ENCODE data around the gene CTNNBIP1.

CTNNBIP1 gene

GRCh38 chr1:9852004-9852403 is 58.1 kb downstream of the CTNNBIP1 start:
- no peak for DNase-seq

DNA sequence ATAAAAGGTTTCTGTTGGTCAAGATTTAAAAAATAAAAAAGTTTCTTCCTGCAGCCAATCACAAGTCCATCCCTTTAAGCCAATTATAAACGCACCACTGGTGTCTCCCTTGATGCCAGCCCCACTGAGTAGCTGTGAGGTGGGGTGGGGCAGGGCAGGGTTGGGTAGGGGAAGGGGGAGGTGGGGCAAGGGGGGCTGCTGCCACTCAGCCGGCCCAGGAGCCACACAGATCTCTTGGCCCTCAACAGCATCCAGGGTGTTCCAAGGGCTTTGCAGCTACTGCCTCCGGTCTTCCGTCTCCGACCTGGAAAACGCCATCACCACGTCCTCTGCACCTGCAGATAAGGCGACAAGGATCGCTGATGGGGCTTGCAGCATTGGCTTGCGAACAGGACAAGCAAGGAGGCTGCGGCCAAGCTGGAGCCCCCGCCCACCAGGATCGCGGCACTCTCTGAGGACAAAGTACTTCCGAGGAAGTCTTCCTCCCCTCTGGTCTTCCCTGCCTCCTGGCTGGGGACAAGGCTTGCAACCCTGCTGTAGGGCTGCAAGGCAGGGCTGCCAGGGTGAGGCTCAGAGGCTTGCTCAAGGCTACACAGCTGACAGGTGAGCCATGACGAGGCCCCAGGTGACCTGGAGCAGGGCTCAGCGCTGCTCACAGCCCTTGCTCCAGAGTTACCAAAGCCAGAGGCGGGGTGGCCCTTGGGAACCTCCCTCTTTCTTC is 59.5 kb downstream of the CTNNBIP1 start:
- DNase-seq, result no peak

DNA sequence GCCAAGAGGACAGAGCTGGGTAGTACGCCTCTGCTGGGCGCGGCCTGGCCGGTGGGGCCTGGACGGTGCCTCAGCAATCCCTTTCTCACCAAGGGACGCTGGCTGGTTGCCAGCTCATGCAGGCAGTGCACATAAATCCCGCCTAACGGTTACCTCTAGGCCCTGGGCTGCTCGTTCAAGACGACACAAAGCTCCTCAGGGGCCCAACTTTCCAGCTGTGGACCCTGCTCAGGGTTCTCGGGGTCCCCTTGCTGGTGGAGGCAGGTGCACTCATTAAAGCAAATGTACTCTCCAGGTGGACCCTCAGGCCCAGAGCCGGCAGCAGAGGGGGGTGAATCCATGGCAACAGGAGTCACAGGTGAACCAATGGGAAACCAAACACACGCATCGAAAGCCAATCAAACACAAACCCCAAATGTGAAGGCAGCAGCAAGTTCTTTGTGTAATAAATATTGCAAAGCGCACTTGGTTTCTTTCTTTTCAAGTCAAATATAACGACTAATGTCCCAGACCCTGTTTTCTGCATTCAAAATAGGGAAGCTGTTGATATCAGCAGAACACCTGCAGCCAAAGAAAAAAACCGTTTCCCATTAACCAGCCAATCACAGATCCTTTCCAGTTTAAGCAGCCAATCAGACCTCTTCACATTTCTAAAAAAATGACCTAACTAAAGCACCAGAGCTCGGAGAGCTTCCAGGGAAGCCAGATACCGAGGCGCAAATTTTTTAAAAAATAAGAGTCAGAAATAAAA is 60.2 kb downstream of the CTNNBIP1 start:
- DNase-seq, result peak; percentile 82

- no peak for DNase-seq
Observed at GRCh38 chr1:9848022-9848421, 62.0 kb downstream of the CTNNBIP1 start.

DNA sequence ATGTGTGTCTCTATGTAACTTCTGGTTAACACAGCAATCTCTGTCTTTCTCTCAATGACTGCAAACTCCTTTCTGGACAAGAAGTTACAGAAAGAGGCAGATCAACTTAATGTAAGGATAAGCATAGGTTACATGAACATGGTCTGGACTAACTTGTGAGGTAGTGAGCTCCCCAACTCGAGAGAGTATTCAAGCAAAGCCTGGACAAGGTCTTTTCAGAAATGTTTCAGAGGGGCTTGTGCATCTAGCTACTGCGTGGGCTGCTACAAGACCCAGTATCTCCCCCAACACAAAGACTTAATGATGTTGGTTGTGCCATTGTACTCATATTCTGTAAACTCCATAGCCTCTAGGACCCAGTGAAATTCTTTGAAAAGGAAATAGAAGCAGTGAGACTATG is 62.8 kb downstream of the CTNNBIP1 start:
- DNase-seq, result no peak

DNA sequence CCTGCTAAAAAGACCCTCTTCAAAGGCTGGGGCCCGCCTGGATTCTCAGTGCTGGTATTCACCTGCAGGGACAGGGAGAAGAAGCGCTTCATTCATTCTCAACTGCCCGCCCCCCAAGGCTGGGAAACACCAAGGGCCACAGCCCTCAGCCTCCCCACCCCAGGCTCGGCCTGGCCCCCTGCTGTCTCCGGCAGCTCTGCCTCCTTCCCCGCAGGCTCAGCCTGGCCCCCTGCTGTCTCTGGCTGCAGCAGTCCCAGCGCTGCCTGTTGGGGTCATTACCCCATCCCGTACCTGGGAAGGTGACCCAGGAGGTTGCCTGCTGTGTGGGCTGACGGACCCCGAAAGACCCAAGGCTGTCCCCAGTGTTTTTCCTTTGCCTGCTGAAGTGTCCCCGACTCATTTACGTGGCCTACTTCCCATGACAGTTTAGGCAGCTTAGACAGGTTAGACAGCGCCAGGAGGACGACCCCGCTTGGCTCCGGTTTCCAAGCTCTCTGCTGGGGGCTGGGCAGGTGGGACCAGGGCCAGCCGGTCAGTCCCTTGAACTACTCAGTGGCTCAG is 63.4 kb downstream of the CTNNBIP1 start:
- no peak for DNase-seq

GRCh38 chr1:9845914-9846313 is 64.2 kb downstream of the CTNNBIP1 start:
- no peak for DNase-seq

- no peak for DNase-seq
Observed at GRCh38 chr1:9844756-9845155, 65.3 kb downstream of the CTNNBIP1 start.

GRCh38 chr1:9844106-9844505 is 66.0 kb downstream of the CTNNBIP1 start:
- DNase-seq, result no peak

GRCh38 chr1:9843576-9843945 is 66.5 kb downstream of the CTNNBIP1 start:
- DNase-seq, result no peak

- no peak for DNase-seq
Observed at GRCh38 chr1:9842781-9843575, 67.1 kb downstream of the CTNNBIP1 start.

GRCh38 chr1:9842073-9842711 is 67.9 kb downstream of the CTNNBIP1 start:
- no peak for DNase-seq

GRCh38 chr1:9841460-9841859 is 68.6 kb downstream of the CTNNBIP1 start:
- no peak for DNase-seq

DNA sequence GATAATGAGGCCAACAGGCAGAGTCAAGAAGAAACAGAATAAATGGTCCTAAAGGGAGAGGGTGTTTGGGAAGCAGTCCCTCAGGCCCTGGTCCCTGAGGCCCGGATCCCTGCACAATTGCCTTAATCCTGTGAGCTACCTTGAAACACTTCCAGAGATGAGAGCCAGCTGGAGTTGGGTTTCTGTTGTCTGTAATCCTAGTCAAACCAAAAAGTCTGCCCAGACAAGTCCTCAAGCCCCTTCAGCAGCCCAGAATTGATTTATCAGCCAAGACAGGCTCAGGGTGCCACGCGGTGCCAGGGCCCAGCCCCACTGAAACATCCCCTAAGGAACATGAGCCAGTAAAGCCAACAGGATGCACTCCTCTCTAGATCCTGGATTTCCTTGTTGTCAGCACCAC is 69.9 kb downstream of the CTNNBIP1 start:
- no peak for DNase-seq

GRCh38 chr1:9838946-9839345 is 71.1 kb downstream of the CTNNBIP1 start:
- no peak for DNase-seq

- no peak for DNase-seq
Observed at GRCh38 chr1:9836632-9836960, 73.5 kb downstream of the CTNNBIP1 start.

- DNase-seq, result no peak
Observed at GRCh38 chr1:9835758-9836631, 74.1 kb downstream of the CTNNBIP1 start.

DNA sequence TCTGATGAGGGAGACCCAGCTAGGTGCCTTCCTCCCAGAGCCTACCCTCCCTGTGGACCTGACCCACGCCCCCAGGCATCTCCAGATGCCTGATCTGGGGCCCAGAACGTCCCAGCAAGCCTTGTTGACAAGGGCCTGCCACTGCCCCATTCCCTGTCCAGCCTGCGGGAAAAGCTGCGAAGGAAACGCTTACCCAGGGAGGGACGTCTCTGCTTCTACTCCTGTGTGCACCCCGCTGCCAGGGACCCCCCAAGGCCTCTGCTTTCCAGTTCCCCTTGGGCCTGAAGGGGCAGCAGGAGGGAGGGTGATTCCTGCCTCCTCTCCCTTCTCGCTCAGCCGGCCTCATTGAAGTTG is 74.7 kb downstream of the CTNNBIP1 start:
- DNase-seq, result no peak

- no peak for DNase-seq
Observed at GRCh38 chr1:9833632-9834031, 76.4 kb downstream of the CTNNBIP1 start.

DNA sequence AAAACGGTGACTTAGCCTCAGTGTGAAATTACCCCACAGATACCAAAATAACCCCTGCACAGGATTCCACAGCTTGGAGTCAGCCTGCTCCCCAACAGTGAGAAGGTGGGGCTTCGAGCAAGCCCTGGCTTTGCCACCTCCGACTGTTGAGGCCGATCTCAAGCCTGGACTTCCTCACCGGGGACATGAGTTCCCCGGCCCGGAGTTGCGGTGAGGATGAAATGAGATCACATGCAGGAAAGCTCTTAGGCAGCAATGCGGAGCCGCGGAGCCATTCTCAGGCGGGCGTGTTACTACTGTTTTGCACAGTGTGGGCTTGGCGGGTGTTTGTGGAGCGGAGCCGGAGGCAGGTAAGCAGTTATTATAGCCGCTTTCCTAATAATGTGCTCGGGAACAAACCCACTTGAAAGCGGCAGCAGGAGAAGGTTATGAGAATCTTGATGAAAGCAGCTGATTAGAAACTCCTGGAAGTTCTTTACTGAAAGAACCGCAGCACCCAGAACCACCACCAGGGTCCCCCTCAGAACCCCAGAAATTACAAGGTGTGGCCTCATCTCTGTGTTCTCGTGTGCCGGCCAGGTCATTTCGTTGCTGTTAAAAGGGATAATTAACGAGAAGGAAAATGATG is 82.4 kb downstream of the CTNNBIP1 start:
- no peak for DNase-seq

GRCh38 chr1:9826616-9827015 is 83.5 kb downstream of the CTNNBIP1 start:
- no peak for DNase-seq

- no peak for DNase-seq
Observed at GRCh38 chr1:9826087-9826486, 84.0 kb downstream of the CTNNBIP1 start.

All from NCI-H1436 treated with DMSO at 0.1 percent for 48 hours (cell line).